GM12878 (cell line): Measurements from ENCODE around the gene CADM2. TPM values are rescaled to one million over a fixed set of nuclear protein-coding genes. Genes with fewer than 3 reads are reported as not detected.

Source experiments
- ATAC-seq: fragments of 200-7000 bp; cut with Tn5 transposase; 3 replicates; pipeline ENCODE4 v1.9.1; 2020; ENCODE audit warnings: mild to moderate bottlenecking, moderate library complexity
- BruUV-seq: library from RNA; stranded (reverse); fragments of 400-500 nt; replicated peaks from 2 replicates; lab custom pipeline; 2021; lab: Mats Ljungman, UMichigan
- CTCF ChIA-PET: fragments of 300-600 bp; sonication (Branson Sonifier 250); formaldehyde crosslinking; extraction: SDS; loops from one replicate; lab custom pipeline; 2021; ENCODE audit warnings: inconsistent platforms; lab: Yijun Ruan, JAX
- POLR2A ChIA-PET: fragments of 350-600 bp; formaldehyde crosslinking; extraction: SDS; loops from one replicate; lab custom pipeline; 2021; ENCODE audit warnings: inconsistent platforms; lab: Charles Lee
- RAD21 ChIA-PET: fragments of 300-600 bp; sonication (Branson Sonifier 250); formaldehyde crosslinking; loops from one replicate; lab custom pipeline; 2023; ENCODE audit warnings: antibody characterized with exemption; ENCODE audit not compliant: unreplicated experiment; lab: Charles Lee
- SMC1A ChIA-PET: fragments of 300-600 bp; sonication (Branson Sonifier 250); formaldehyde crosslinking; loops from one replicate; lab custom pipeline; 2023; ENCODE audit not compliant: unreplicated experiment, uncharacterized antibody; lab: Charles Lee
- DNase-seq: peaks from one replicate; pipeline ENCODE4 v3.0.0-alpha.2; 2011; ENCODE audit warnings: low read depth, low spot score
- FAIRE-seq: peaks from 3 replicates; lab custom pipeline; 2011; peaks lifted over from hg19 to GRCh38; lab: Jason Lieb, UNC
- H2AFZ ChIP-seq: 2 replicates; pipeline ENCODE4 v1.6.0; 2011; ENCODE audit warnings: low read depth, low read length, control low read depth; ENCODE audit not compliant: control insufficient read depth
- H3K27ac ChIP-seq: 2 replicates; pipeline ENCODE4 v1.5.1; 2011; ENCODE audit warnings: control low read depth; ENCODE audit not compliant: control insufficient read depth, insufficient read depth
- H3K27me3 ChIP-seq, 2 experiments: replicated peaks in 1 of 2; 2 replicates each; pipeline versions ENCODE4 v1.6.0 to v1.6.1; 2011; ENCODE audit warnings: low read length in 1 of 2; ENCODE audit not compliant: control insufficient read depth in 2 of 2, insufficient read depth in 2 of 2
- H3K36me3 ChIP-seq, 2 experiments: 2 replicates each; pipeline ENCODE4 v1.5.1; 2011; ENCODE audit warnings: low read length in 1 of 2; ENCODE audit not compliant: control insufficient read depth in 2 of 2, insufficient read depth in 2 of 2
- H3K4me1 ChIP-seq: 2 replicates; pipeline ENCODE4 v1.6.1; 2011; ENCODE audit warnings: mild to moderate bottlenecking, low read length, moderate library complexity, mixed read lengths; ENCODE audit not compliant: control insufficient read depth, insufficient read depth
- H3K4me2 ChIP-seq: 2 replicates; pipeline ENCODE4 v1.6.0; 2011; ENCODE audit warnings: control low read depth; ENCODE audit not compliant: control insufficient read depth, insufficient read depth
- H3K4me3 ChIP-seq: fragments of 200-600 bp; sonication (generic); 2 replicates; pipeline ENCODE4 v1.5.1; 2016
- H3K79me2 ChIP-seq: 2 replicates; pipeline ENCODE4 v1.6.0; 2011; ENCODE audit warnings: low read length; ENCODE audit not compliant: control insufficient read depth, insufficient read depth
- H3K9ac ChIP-seq: 2 replicates; pipeline ENCODE4 v1.8.0; 2011; ENCODE audit warnings: low read length, control low read depth, mixed read lengths; ENCODE audit not compliant: control insufficient read depth, insufficient read depth
- H3K9me3 ChIP-seq: replicated peaks from 3 replicates; pipeline ENCODE4 v1.5.1; 2011; ENCODE audit warnings: mild to moderate bottlenecking, low read length; ENCODE audit not compliant: control insufficient read depth, insufficient read depth
- H4K20me1 ChIP-seq: 2 replicates; pipeline ENCODE4 v1.6.0; 2011; ENCODE audit not compliant: control insufficient read depth, insufficient read depth
- BCL11A ChIP-seq: IDR thresholded peaks from 2 replicates; pipeline ENCODE4 v1.6.1; 2011; ENCODE audit warnings: low read depth, low read length
- CEBPB ChIP-seq, 2 experiments: fragments of 150-350 bp in 1 of 2; IDR thresholded peaks; 2 replicates each; pipeline ENCODE4 v1.6.1; 2012 to 2014; ENCODE audit warnings: low read depth in 2 of 2, low read length in 2 of 2, borderline replicate concordance in 1 of 2, inconsistent platforms in 1 of 2
- CHD4 ChIP-seq: fragments of 200-600 bp; sonication (generic); IDR thresholded peaks from 2 replicates; pipeline ENCODE4 v1.6.1; 2016; ENCODE audit warnings: mild to moderate bottlenecking
- CREM ChIP-seq: IDR thresholded peaks from 2 replicates; pipeline ENCODE4 v1.6.1; 2014; ENCODE audit warnings: antibody characterized with exemption, low read depth
- FOXM1 ChIP-seq: IDR thresholded peaks from 2 replicates; pipeline ENCODE4 v1.6.1; 2012; ENCODE audit warnings: low read depth, mild to moderate bottlenecking, inconsistent platforms, low read length, moderate library complexity
- GATAD2B ChIP-seq: fragments of 450-650 bp; conservative IDR thresholded peaks from 2 replicates; pipeline ENCODE4 v1.6.1; 2017; ENCODE audit warnings: low read depth, mild to moderate bottlenecking, moderate library complexity
- IKZF1 ChIP-seq: fragments of 450-650 bp; conservative IDR thresholded peaks from 2 replicates; pipeline ENCODE4 v1.6.1; 2017; ENCODE audit warnings: antibody characterized with exemption, mild to moderate bottlenecking
- MXI1 ChIP-seq: fragments of 150-350 bp; IDR thresholded peaks from 2 replicates; pipeline ENCODE4 v1.6.1; 2011; ENCODE audit warnings: low read depth, mild to moderate bottlenecking, inconsistent platforms, low read length, improper control_type of control experiment
- NBN ChIP-seq: fragments of 450-650 bp; IDR thresholded peaks from 2 replicates; pipeline ENCODE4 v1.6.1; 2016
- NFIC ChIP-seq: IDR thresholded peaks from 2 replicates; pipeline ENCODE4 v1.6.1; 2012; ENCODE audit warnings: low read depth, mild to moderate bottlenecking, inconsistent platforms, low read length, moderate library complexity
- NFYB ChIP-seq: IDR thresholded peaks from 2 replicates; pipeline ENCODE4 v1.6.1; 2011; ENCODE audit warnings: low read depth, mild to moderate bottlenecking, low read length, improper control_type of control experiment, moderate library complexity; ENCODE audit not compliant: insufficient read depth
- NR2C1 ChIP-seq: fragments of 450-650 bp; IDR thresholded peaks from 2 replicates; pipeline ENCODE4 v1.6.1; 2017; ENCODE audit warnings: antibody characterized with exemption, mild to moderate bottlenecking, moderate library complexity
- PAX8 ChIP-seq: fragments of 450-650 bp; IDR thresholded peaks from 2 replicates; pipeline ENCODE4 v1.6.1; 2017; ENCODE audit warnings: mild to moderate bottlenecking, moderate library complexity
- POLR2A ChIP-seq: IDR thresholded peaks from 2 replicates; pipeline ENCODE4 v1.6.1; 2011; ENCODE audit warnings: low read depth, mild to moderate bottlenecking, low read length
- POLR2AphosphoS2 ChIP-seq: IDR thresholded peaks from 2 replicates; pipeline ENCODE4 v1.6.1; 2011; ENCODE audit warnings: low read depth, mild to moderate bottlenecking, low read length, improper control_type of control experiment, moderate library complexity
- POLR2AphosphoS5 ChIP-seq: IDR thresholded peaks from 2 replicates; pipeline ENCODE4 v1.6.1; 2011; ENCODE audit warnings: mild to moderate bottlenecking, low read length, inconsistent platforms
- RAD21 ChIP-seq: IDR thresholded peaks from 2 replicates; pipeline ENCODE4 v1.6.1; 2011; ENCODE audit warnings: mild to moderate bottlenecking, low read depth, low read length, moderate library complexity; ENCODE audit not compliant: insufficient read depth
- TAF1 ChIP-seq: IDR thresholded peaks from 2 replicates; pipeline ENCODE4 v1.6.1; 2011; ENCODE audit warnings: mild to moderate bottlenecking, low read depth, low read length, borderline replicate concordance
- WGBS: methylation state at CpG from one replicate; pipeline ENCODE4 v1.1.6; 2016; ENCODE audit warnings: low lambda C conversion rate; ENCODE audit not compliant: insufficient replicate concordance, insufficient coverage; ENCODE audit errors: missing lambda C conversion rate; 5-methylcytosine and 5-hydroxymethylcytosine counted together
- in situ Hi-C: fragments of 300-500 bp; cut with MboI; formaldehyde crosslinking; loops from 9 replicates; pipeline ENCODE4 v1.14.3; 2018; ENCODE audit warnings: mixed read lengths
- intact Hi-C: fragments of 100-400 bp; cut with micrococcal nuclease; formaldehyde crosslinking; loops from one replicate; pipeline ENCODE4 v1.14.2; 2022; ENCODE audit not compliant: unreplicated experiment
- polyA plus RNA-seq, 11 experiments: library from polyadenylated mRNA; depleted of rRNA in 4 of 11; unstranded in 6 of 11; stranded (reverse) in 5 of 11; fragments of >200 nt; fragmentation: Nextera tagmentation in 4 of 11; fragmentation: Illumina TruSeq in 1 of 11; extraction: Ambion mirVana in 4 of 11; extraction: Trizol in 1 of 11; gene quantifications; 1 replicate in 1 of 11; 2 replicates in 10 of 11; pipeline versions ENCODE4 v1.2.1 to v1.2.3, GENCODE V29; 2011 to 2016; ENCODE audit warnings: inconsistent platforms in 2 of 11, missing spikeins in 2 of 11, low read depth in 1 of 11
- total RNA-seq, 4 experiments: library from RNA; depleted of rRNA in 3 of 4; stranded (reverse); fragments of >200 nt in 3 of 4; fragmentation: Illumina TruSeq in 1 of 4; extraction: Trizol in 1 of 4; gene quantifications; 2 replicates each; pipeline versions ENCODE4 v1.2.1 to v1.2.3, GENCODE V29; 2013 to 2021
- TF ChIP-seq, protein P1 (sequence below): IDR thresholded peaks from 2 replicates; pipeline ENCODE4 v1.6.1; 2011; ENCODE audit warnings: low read depth, mild to moderate bottlenecking, low read length, moderate library complexity, borderline replicate concordance; ENCODE audit errors: extremely low read depth
- TF ChIP-seq, protein P2 (sequence below): fragments of 450-650 bp; IDR thresholded peaks from 2 replicates; pipeline ENCODE4 v1.6.1; 2018; ENCODE audit warnings: borderline replicate concordance, mild to moderate bottlenecking; ENCODE audit not compliant: partially characterized antibody

CADM2 gene
- total and polyA plus RNA-seq, 10 of the 15 experiments (the other 5 are each of a cell fraction or from before 2014, with no cell fraction given): 0.13 TPM; not detected in 9

DNA sequence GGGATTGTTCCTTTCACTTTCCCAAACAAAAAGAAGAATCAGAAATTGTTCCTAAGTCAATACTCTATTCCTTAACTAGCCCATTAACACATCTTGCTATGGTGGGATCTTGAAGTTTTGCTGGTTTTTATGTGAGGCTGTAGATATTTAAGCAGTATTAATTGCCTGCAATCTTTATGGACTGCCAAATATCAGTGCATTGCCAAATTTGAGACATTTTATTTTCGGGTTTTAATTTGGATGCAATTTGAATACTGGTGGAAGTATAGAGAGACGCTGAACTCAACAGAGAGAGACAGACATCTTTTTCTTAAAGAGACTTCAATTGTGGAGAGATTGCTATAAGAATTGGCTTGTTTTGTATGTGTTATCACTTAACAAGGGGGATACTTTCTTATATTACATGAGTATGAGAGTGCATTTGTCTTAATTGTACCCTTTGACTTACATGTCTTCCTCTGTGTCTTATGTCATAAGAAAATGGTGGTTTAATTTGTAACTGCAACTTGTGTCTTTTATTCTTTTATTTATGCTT, 10.0 kb downstream of the CADM2 start:
- H3K36me3 ChIP-seq: no peaks in the 10 kb centered on the region
- H3K27ac ChIP-seq: no peak overlapping the region
- no peak for DNase-seq
- 34% methylated on average over 2 of the region's 2 CpGs for WGBS
- ChIA-PET SMC1A (no interaction called here), CTCF (no interaction called here), POLR2A (no interaction called here), RAD21 (no interaction called here)
- no peak overlapping the region for H2AFZ ChIP-seq
- no peaks in the 10 kb centered on the region for H3K4me1 ChIP-seq
- ATAC-seq: no peak
- no TSS peak for BruUV-seq
- no peak for TF ChIP-seq CHD4
- TF ChIP-seq TAF1: no peak
- no peak for TF ChIP-seq PAX8
- no peak for TF ChIP-seq MXI1
- no peak for TF ChIP-seq CREM
- TF ChIP-seq, protein P1, sequence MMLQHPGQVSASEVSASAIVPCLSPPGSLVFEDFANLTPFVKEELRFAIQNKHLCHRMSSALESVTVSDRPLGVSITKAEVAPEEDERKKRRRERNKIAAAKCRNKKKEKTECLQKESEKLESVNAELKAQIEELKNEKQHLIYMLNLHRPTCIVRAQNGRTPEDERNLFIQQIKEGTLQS: no peak
- TF ChIP-seq NFYB: no peak
- no peak for TF ChIP-seq POLR2AphosphoS2
- no peak for TF ChIP-seq NBN
- TF ChIP-seq IKZF1: no peak
- no peaks in the 10 kb centered on the region for H3K27me3 ChIP-seq
- in situ Hi-C loops: no loop called here
- no peak overlapping the region for H3K9ac ChIP-seq
- H4K20me1 ChIP-seq: no peaks in the 10 kb centered on the region
- no peaks in the 10 kb centered on the region for H3K9me3 ChIP-seq
- FAIRE-seq: no peak
- H3K4me2 ChIP-seq: no peak overlapping the region
- no peaks in the 10 kb centered on the region for H3K79me2 ChIP-seq
- no peak overlapping the region for H3K4me3 ChIP-seq
- intact Hi-C loops: no loop called here

DNA sequence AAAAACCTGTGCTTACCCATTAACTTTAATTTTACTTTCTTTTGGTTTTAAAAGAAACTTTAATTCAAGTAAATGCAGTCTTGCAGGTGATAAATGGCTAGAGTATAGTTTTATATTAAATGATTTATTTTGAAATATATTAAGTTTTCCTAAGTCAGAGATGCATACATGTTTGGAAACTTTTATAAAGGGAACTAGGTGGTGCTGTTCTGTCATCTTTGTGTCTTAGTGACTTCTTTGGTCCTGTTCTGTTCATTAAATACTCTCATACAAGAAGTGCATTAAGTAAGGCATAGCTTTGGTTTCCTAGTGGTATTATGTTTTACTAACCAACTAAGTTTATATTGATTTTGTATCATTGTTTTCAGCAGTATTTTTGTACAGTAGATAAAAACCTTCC, 15.6 kb downstream of the CADM2 start:
- H3K4me3 ChIP-seq: no peak overlapping the region
- H3K9me3 ChIP-seq: no peaks in the 10 kb centered on the region
- H3K4me2 ChIP-seq: no peak overlapping the region
- no peak overlapping the region for H2AFZ ChIP-seq
- H3K4me1 ChIP-seq: no peaks in the 10 kb centered on the region
- intact Hi-C loops: loop anchor here (10.0 kb wide), 1 partner anchor 380 kb away; no protein-coding TSS in a partner anchor
- ChIA-PET CTCF (no interaction called here), POLR2A (no interaction called here), SMC1A (no interaction called here), RAD21 (no interaction called here)
- no peak for DNase-seq
- no peaks in the 10 kb centered on the region for H3K79me2 ChIP-seq
- no peak overlapping the region for H3K9ac ChIP-seq
- H4K20me1 ChIP-seq: no peaks in the 10 kb centered on the region
- no peak for FAIRE-seq
- no peak for ATAC-seq
- no TSS peak for BruUV-seq
- H3K36me3 ChIP-seq: no peaks in the 10 kb centered on the region
- H3K27ac ChIP-seq: no peak overlapping the region
- in situ Hi-C loops: no loop called here
- H3K27me3 ChIP-seq: no peaks in the 10 kb centered on the region
- TF ChIP-seq FOXM1 (no peak), NBN (no peak), POLR2AphosphoS5 (no peak), GATAD2B (no peak), RAD21 (no peak), NR2C1 (no peak), CEBPB (IDR thresholded peaks at IDR 0.05; ENCODE audit: borderline replicate concordance in 1 of 2, low read depth in 2 of 2, low read length in 2 of 2) (no peak), NFIC (no peak), POLR2A (no peak), BCL11A (no peak)
- TF ChIP-seq, protein P2, sequence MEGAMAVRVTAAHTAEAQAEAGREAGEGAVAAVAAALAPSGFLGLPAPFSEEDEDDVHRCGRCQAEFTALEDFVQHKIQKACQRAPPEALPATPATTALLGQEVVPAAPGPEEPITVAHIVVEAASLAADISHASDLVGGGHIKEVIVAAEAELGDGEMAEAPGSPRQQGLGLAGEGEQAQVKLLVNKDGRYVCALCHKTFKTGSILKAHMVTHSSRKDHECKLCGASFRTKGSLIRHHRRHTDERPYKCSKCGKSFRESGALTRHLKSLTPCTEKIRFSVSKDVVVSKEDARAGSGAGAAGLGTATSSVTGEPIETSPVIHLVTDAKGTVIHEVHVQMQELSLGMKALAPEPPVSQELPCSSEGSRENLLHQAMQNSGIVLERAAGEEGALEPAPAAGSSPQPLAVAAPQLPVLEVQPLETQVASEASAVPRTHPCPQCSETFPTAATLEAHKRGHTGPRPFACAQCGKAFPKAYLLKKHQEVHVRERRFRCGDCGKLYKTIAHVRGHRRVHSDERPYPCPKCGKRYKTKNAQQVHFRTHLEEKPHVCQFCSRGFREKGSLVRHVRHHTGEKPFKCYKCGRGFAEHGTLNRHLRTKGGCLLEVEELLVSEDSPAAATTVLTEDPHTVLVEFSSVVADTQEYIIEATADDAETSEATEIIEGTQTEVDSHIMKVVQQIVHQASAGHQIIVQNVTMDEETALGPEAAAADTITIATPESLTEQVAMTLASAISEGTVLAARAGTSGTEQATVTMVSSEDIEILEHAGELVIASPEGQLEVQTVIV: no peak
